LNCAP (cell line): ENCODE results near the gene CDH13.

Experiments used
- TF ChIP-seq, protein P1 (sequence below): fragments of 450-650 bp; IDR thresholded peaks from 2 replicates; pipeline ENCODE4 v1.5.1; 2017; ENCODE audit warnings: mild to moderate bottlenecking

The CDH13 gene

DNA sequence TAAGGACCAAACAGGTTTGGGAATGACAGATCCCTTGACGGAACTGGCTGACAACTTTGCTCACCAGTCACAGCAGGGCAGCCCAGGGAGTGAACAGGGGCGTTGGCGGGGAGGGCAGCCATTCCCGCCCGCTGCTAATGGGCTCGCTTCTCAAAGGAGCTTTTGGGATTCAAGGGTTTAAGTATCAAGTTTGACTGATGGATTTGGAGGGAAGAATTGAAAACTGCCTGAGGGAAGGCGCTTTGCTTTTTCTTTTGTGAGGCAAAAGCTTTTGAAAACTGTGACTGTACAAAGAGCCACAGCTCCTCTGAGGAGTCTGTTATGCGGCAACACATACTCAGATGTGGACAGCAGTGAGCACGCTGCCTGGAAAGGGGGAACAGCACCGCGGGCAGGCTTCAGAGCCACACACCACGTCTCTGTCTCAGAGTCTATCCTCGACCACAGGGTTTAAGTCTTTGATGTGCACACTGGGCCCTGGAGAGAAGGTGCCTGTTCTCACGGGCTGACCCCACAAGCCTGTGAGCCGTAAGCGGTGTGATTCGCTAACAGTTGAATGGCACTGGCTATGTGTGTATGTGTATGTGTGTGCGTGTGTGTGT is 1101.1 kb downstream of the CDH13 start:
- TF ChIP-seq, protein P1, sequence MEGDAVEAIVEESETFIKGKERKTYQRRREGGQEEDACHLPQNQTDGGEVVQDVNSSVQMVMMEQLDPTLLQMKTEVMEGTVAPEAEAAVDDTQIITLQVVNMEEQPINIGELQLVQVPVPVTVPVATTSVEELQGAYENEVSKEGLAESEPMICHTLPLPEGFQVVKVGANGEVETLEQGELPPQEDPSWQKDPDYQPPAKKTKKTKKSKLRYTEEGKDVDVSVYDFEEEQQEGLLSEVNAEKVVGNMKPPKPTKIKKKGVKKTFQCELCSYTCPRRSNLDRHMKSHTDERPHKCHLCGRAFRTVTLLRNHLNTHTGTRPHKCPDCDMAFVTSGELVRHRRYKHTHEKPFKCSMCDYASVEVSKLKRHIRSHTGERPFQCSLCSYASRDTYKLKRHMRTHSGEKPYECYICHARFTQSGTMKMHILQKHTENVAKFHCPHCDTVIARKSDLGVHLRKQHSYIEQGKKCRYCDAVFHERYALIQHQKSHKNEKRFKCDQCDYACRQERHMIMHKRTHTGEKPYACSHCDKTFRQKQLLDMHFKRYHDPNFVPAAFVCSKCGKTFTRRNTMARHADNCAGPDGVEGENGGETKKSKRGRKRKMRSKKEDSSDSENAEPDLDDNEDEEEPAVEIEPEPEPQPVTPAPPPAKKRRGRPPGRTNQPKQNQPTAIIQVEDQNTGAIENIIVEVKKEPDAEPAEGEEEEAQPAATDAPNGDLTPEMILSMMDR, result no peak

DNA sequence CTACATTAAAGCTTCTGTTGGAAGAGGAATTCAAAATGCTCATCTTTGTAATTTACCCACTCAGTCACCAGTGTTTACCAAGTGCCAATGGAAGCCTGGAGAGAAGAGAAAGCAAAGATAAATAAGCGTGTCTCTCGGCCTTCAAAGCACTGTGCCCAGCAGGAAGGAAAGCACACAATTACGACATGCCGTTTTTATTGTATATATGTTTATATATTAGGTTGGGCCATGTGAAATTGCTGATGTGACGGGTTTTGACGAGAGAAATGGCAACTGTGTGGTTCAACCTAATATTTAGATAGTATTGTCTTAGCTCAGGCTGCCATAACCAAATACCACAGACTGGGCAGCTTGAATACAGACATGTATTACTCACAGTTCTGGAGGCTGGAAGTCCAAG is 1101.7 kb downstream of the CDH13 start:
- TF ChIP-seq, protein P1, result no peak

DNA sequence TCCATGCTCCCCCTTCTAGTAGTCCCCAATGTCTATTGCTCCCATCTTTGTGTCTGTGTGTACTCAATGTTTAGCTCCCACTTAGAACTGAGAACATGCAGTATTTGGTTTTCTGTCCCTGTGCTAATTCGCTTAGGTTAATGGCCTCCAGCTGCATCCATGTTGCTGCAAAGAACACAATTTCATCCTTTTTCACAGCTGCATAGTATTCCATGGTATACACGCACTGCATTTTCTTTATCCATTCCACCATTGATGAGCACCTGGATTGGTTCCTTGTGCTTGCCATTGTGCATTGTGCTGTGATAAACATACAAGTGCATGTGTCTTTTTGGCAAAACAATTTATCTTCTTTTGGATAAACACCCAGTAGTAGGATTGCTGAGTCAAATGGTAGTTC is 1104.0 kb downstream of the CDH13 start:
- TF ChIP-seq, protein P1, result no peak

DNA sequence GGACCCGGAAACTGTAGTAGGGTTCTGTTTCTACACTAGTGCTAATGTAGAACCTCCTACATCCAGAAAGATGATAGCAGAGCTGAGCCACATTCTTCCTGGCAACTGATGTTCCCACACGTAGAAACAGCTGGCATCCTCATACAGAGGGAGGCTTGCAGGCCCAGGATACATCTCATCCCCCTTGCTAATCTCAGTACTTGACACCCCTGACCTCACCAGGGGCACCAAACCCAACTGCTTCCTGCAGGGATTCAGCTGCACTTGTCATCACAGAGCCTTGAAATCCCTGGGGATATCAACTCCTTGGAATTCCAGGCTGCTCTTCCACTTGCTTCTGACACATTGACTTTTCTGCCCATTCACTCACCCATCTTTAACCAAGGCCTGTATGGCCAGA is 1105.8 kb downstream of the CDH13 start:
- TF ChIP-seq, protein P1, result no peak

DNA sequence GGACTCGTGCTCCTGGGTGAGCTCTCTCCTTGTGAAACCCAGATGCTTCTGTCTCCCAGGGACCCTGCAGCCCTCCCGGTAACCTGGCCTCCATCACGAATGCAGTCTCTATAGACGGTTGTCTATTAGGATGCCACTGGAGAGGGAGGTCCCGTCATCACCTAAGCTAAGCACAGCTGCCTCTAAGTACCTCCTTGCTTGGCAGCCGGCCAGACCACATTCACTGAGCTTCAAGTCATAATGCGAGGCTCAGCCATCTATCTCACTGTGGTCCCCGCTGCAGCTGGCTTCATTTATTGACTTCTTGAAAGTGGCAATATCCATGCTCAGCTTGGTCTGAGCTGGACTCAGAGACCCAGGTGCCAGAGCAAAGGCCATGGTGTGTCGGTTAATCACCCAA is 1106.5 kb downstream of the CDH13 start:
- TF ChIP-seq, protein P1, result no peak

DNA sequence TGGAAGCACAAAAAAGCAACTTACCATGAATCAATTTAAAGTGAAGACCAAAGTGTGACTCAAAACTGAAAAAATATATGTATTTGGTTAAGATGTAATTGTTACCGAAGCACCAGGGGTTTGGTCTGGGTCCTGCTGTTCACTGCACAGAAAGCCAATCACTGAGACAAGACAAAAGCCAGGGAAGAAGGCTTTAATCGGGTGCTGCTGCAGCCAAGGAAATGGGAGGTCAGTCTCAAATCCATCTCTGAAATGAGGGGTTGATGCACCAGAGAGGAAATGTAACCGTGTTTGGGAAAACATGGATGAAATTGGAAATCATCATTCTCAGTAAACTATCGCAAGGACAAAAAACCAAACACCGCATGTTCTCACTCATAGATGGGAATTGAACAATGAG is 1107.4 kb downstream of the CDH13 start:
- TF ChIP-seq, protein P1, result no peak

DNA sequence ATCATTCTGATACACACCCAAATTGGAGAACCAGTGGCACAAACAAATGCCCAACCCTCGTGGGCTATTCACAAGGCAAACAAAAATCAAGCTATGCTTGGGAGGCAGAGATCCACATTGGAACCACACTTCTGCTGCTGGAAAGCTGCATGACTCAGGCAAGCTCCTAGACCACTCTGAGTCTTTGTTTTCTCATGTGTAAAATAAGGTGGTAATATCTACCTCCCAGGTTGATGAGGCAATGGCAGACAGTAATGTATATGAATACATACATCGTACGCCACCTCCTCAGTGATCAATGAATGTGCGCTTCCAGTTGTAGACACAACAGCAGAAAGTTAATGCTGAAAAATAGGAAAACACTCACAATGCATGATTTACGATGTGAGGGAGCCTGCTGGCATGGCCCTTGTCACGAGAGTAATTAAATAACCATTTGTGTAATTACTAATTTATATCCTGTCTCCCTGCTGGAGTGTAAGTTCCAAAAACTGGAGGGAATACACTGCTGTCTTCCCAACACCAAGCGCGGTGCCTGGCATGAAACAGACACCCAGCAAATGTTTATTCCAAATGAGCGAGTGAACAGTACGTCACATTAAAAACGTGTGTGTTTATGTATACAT is 1111.1 kb downstream of the CDH13 start:
- TF ChIP-seq, protein P1, result no peak
